ENCODE results near the gene CLIP4.
A peak's percentile ranks its signal among the peaks of the same experiment; 100 is the strongest.
"Not testable (repeated sequence)": the region's sequence is repeated elsewhere in the genome, so short reads cannot be mapped to it uniquely, and the experiment has no call there.

CLIP4 gene

DNA sequence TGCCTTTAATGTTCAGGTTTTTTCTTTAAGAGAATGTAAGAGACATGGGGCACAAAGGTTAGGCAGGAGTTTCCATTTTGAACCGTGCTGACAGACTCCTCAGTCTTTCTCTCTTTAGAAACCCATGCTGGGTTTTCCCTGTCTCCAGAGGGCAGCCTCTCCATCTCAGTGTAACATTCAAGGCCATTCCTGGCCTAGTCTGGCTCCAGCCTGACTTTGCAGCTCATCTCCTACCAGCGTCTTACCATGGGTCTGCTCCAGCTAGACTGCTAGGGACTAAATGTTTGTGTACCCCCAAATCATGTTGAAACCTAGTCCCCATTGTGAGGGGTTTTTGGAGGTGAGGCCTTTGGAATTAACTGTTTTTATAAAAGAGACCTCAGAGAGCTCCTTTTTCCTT lies 9.8 kb upstream of the CLIP4 start:
- no peak for DNase-seq

DNA sequence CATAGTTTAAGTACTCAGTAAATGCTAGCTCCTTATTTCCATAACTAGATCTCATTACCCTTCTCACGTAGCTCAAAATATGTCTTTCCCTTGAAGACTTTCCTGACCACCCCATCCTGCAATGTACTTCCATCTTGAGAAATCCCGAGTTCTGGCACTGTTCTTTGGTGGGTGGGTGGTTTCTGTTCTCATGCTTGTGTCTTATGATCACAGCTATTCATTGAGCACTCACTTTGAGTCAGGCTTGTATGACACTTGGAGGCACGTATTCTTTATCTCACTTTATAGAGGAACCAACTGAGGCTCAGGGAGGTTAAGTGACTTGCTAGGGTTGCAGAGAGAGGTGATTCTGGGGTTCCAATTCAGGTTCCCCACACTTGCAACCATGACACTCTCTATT lies 9.0 kb upstream of the CLIP4 start:
- DNase-seq: no peak

DNA sequence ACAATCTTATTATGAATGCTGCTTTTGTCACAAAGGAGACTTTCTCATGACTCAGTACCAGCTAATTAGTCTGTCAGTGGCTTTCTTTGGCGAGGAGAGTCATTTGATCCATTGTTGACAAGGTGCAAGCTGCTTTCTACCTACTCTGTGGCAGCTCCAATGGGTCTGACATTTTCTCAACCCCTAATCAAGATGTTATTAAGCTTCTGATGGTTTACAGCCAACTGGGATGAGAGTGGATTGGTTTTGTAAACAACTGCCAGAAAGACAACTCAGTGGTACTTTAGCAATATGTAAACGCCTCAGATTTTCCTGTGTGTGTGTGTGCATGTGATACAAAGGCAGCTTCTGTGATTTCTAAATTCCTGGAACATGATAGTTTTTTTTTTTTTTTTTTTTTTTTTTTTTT lies 8.2 kb upstream of the CLIP4 start:
- no peak for DNase-seq

DNA sequence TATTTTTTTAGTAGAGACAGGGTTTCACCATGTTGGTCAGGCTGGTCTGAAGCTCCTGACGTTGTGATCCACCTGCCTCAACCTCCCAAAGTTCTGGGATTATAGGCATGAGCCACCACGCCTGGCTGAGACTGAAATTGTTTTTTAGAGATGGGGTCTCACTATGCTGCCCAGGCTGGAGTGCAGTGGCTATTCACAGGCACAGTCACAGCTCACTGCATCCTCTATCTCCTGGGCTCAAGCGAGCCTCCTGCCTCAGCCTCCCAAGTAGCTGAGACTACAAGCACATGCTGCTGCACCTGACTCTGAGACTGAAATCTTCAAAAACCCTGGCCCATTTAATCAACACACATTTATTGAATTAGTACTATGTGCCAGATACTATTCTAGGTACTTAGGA lies 7.7 kb upstream of the CLIP4 start:
- DNase-seq: not testable (repeated sequence)

DNA sequence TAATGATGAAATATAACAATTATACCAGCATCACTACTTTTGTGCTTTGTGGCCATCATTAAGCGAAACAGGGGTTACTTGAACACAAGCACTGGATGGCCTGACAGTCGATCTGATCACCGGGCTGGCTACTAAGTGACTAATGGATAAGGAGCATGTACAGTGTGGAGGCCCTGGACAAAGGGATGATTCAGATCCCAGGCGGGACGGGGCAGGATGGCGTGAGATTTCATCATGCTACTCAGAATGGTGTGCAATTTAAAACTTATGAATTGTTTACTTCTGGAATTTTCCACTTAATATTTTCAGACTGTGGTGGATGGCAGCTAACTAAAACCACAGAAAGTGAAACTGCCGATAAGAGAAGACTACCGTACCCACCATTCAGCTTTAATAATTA lies 7.0 kb upstream of the CLIP4 start:
- no peak for DNase-seq

DNA sequence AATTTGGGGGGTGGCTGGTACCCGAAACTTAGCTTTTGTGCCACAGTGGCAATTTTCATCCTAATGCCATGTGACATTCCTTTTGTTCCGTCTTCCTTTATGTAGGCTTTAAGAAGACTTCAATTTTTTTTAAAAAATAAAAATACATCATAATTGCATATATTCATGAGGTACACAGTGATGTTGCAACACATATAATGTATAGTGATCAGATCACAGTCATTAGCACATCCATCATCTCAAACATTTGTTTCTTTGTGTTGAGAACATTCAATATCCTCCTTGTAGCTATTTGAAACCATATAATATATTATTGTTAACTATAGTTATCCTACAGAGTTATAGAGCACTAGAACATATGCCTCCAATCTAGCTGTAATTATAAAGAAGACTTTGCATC lies 6.0 kb upstream of the CLIP4 start:
- DNase-seq: no peak

DNA sequence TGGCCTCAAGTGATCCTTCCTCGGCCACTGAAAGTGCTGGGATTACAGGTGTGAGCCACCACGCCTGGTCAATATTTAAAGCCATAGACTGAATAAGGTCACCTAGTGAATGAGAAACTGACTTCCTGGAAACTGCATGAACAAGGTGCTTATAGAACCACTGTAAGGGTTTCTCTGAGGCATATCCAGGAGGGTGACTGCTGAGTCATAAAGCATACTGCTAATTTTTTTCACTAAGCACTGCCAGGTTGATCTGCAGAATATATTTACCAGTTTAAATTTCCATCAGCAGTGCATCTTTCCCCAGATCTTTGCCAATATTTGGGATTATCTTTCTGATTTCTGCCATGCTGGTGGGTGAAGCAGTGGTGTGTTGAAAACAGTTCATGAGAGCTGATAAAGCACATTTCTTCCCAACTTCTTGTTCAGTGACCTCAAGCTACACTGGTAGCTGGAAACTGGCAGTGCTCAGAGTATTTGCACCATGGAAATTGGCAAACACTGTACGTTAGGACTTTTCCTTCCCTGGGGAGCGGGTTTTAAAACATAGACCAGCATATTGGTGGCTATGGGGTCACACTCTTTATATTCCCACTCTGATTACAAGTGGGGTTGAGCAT lies 4.2 kb upstream of the CLIP4 start:
- DNase-seq: no peak

DNA sequence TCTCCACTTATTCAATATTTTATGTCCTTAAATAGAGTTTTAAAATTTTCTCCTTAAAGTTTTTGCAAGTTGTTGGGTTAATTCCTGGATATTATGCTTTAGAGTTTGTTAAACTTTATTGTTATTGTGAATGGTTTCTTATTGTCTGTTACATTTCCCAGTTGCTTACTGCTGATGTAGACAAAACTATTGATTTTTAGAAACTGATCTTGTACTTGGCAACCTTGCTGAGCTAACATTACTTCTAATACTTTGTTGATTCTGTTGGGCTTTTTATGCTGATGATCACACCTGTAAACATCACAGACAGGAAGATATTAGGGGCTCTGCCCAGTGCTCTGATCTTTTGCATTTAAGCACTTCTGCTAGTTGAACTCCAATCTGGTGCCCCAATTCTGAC lies 2.8 kb upstream of the CLIP4 start:
- DNase-seq: no peak

DNA sequence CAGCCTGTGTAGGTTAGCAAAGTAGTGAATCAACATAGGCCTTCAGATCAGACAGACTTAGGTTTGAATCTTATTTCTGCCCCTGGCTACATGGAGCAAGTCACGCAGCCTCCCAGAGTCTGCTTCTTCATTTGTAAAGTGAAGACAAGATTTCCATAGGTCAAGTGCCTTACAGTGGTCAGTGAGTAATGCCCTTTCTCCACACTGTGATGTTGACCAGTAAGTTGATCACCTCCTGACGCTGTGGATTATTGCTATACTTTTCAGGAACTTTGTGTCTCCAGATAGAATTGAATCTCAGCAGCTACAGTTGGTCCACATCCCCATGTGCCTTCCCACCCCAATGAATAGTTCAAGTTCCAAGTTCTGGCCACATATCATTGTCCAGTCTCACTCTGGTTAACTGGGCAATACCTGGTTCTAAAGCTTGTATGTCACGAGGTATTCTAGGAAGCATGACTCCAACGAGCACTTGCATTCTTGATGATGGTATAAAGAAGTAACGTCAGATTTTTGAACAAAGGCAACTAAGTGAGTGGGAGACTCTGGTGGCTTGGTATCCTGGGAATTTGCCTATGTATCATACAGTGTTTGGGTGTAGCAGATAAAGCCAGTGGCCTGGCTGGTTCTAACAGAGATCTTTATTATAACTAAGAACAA lies 2.1 kb upstream of the CLIP4 start:
- DNase-seq: no peak

DNA sequence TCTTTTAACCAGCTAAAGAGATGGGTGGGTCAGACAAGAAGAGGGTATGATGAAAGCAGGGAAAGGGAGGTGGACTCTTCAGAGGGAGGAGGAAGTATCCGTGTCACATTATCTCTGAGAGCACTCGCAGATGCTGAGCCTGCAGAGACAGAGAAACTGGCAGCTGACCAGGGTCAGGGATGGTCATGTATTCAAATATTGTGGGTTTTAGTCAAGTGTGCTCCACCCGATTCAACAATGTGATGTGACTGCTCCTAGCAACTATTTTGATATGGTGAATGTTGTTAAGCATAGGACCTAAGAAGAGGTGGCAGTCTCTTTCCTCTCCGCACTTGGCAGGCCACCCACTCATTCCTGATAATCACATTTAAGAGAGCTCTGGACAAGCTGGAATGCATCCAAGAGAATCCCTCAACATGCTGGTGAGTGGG lies 1.3 kb upstream of the CLIP4 start:
- no peak for DNase-seq

DNA sequence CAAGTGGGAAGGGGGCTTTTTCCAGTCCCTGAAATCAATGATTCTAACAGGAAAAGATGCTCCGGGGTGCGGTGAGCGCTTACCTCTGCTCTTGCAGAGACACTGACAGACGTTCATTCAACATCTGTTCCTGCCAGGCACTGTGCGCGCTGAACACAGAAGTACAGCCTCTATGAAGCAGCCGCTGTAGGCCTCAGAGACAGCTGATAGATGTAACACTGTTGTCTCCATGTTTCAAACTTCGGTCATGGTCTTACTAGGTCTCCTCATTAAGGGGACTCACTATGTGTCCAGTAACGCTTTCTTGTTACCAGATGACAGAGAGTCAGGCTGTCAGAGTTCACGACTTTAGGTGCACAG lies 649 bp upstream of the CLIP4 start:
- DNase-seq: no peak

DNA sequence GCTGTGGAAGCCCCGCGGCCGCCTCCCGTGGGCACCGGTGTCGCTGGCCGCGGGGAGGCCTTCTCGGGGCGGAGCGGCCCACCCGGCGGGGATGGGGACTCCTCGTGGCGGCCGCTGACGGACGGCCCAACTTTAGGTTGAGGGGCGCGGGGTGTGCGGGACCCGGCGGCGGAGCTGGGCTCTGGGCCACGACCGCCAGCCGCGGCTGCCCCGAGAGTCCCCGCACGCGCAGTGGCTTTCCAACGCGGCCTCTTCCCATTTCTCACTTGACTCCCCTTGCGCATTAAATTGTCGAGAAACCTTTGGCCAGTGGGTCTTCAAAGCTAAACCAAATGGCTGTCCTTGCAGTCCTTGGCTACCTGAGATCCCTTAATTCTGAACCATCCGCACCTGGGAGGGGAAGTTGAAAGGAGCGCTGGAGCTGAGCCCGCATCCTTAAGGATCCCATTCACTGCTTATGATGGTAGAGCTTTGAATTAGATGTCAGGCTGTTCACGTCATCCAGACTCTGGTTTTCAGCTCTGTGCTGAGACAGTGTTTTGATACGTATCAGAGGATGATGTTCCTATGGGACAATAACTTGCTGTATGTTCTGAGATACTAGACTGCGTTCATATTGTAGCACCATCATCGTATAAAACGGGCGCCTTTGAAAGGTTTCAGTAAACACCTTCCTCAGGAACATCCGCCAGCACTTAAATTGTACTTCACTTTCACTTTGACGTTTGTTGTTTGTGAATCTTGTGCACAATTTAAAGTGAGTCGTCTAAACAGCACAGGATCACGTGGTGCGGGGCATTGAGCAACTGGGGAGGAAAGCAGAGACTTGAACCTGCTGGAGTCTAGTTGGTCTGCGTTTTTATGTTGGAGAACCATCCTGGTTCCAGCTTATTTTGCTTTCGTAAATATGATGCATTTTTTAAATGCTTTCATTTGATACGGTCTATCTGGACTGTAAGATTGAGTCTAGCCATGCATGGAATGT lies 874 bp downstream of the CLIP4 start:
- DNase-seq: peak; percentile 82

DNA sequence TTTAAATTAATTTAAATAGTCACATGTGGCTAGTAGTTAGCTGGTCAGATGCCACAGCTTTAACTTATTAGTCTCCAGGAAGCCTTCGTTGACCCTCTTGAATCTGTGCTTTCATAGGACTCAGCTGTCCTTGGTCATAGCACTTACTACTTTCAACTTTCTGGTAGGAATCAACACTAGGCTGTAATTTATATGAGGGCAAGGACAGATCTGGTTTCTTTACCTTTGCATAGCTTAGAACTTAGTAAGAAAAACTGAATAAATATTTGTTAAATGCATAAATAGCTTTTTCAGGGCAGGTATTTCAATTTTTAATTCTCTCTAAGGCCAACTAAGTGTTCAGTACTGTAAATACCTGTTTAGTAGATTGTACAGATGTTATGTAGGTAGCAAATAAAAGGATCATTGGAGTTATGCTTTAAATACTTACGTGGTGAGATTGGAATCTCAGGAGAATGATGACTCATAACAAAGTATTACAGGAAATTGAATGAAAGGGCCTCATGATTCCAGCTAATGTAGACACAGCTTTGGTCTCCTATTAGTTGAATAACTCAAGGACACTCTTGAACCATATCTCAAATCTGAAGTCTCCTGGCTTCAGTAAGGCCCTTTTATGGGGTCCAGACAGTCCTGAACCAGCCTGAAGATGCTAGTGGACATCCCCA lies 2.6 kb downstream of the CLIP4 start:
- DNase-seq: no peak

DNA sequence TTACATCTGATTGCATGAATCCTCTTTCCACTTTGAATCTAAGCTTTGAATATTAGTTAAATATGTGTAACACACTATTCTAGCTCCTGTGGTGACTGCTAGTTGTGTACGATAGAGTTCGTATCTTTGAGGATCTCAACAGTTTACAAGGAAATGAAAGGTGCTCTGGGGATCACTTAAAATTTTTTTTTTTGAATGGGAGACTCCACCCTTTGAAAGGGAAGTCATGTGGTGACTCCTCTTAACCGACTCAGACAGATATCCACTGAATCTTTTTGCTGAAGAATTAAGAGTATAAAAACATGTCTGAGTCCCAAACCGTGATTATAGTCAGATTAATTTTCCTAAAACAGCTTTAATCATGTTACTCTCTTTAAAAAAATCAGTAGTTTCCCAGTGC lies 4.0 kb downstream of the CLIP4 start:
- no peak for DNase-seq

DNA sequence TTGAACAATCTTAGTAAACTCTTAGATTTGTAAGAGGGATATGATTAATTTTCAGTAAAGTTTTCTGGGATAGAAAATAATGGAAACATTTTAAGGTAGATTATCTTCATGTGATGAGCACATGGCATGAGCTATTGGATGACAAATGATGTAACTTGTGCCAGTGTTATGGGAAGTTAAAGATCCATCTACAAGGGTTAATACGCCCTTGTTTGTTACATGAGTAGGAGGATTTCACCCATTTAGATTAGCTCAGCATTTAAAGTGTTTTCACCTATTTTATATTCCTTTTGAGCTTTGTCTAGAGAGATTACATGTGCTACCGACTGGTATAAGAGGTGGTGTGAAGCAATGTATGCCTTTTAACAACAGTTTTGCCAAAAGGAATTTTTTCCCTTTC lies 5.6 kb downstream of the CLIP4 start:
- DNase-seq: no peak

DNA sequence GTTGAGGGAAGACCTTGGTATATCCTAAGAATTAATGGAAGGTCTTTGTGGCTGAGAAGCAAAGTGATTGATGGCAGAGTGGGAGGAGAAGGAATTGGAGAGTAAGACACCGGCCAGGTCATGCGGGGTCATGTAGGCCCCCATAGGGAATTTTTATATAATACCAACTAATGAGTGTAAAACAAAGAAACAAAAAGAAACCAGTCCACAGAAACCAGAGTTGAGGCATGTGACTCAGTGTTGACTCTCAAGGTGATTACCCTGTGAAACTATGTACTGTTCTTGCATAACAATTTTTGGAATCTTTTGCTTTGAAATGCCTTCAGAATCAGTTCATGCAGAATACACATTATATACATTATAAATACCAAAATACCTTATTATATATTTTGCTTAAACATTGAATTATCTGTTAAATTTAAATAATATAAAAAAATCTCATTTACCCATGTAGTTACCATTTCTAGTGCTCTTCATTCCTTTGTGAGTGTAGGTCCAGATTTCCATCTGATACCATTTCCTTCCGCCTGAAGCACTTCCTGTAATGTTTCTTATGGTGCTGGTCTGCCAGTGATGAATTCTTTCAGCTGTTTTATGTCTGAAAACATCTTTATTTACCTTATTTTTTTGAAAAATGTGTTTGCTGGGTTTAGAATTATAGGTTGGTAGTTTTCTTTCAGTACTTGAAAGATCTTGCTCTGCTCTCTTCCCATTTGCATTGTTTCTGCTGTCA lies 8.6 kb downstream of the CLIP4 start:
- DNase-seq: no peak

DNA sequence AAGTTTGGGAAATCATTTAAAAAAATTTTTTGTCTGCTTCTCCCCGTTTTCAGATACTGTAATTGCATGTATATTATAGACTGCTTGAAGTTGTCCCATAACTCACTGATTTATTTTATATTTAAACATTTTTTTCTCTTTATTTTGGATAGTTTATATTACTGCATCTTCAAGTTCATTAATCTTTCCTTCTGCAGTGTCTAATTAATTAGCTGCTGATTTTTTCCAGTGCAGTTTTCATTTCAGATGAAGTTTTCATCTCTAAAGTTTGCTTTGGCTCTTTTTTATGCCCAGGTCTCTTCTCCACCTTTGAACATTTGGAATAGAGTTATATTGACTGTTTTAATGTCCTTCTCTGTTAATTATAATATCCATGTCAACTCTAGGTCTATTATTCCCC lies 9.3 kb downstream of the CLIP4 start:
- DNase-seq: no peak

DNA sequence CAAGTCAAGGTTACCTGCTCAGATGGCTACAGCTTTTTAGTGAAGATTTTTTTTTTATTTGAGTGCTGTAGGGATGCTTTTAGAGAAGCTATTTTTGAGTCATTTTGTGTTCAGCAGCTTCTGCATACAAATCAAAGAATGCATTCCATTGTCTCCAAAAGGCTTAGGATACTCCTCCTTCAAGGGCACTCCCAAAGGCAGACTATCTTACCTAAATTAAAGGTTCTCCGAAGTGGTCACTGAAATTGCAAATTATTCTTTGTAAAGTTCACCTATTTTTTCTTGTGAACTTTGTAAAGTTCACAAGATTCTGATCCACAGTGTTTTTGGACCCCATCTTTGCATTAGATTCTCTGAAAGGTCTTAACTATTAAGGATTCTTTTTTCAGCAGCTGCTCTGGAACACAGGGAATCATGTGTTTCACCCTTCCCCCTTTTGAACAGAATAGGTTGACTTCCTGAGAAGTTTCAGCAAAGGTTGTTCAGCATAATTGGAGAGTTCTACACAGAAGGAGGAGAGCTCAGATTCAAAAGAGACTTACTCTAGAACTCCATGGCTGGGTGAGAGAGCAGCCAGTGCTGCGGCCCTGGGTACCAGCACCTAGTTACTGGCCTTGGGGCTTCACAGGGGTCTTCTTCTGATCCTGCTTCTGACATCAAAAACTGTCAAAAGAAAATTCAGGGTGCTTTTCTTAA lies 14.5 kb downstream of the CLIP4 start:
- DNase-seq: no peak

DNA sequence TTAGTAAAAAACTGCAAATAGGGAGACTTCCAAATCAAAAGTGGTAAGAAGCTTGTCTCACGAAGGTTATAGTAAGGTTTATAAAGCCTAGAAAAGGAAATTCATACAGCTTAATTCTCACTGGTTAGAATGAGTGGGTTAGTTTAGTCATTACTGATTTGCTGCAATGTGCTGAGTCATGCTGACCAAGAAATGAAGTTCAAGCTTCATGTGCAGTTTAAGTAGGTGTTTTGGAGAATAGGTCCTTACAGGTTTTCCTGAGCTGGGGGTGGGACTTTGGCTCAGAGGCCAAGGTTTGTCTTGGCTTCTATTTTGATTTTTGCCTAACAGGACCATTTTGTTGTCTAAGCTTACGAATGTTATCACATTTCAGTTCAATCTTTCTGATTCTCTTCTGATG lies 15.1 kb downstream of the CLIP4 start:
- DNase-seq: no peak

DNA sequence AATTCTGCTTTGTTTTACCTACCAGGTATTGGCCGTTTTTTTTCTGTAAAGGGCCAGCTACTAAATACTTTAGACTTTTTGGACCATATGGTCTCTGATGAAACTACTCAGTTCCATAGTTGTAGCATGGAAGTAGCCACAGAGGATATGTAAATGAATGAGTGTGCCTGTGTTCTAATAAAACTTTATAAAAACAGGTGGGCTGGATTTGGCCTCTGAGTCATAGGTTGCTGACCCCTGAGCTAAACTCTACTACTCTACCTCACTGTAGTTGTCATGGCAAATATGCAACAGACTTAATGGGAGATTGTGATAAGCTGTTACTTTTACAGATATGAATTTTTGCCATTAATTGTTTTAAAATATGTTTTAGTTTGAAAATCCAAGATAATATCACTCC lies 19.7 kb downstream of the CLIP4 start:
- DNase-seq: no peak

DNA sequence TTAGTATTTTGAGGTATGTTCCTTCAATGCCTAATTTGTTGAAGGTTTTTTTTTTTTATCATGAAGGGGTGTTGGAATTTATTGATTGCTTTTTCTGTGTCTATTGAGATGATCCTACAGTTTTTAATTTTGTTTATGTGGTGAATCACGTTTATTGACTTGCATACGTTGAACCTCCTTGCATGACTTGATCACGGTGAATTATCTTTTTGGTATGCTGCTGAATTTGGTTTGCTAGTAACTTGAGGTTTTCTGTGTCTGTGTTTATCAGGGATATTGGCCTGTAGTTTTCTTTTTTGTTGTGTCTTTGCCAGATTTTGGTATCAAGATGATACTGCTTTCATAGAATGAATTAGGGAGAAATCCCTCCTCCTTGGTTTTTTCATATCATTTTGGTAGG lies 23.9 kb downstream of the CLIP4 start:
- DNase-seq: no peak

DNA sequence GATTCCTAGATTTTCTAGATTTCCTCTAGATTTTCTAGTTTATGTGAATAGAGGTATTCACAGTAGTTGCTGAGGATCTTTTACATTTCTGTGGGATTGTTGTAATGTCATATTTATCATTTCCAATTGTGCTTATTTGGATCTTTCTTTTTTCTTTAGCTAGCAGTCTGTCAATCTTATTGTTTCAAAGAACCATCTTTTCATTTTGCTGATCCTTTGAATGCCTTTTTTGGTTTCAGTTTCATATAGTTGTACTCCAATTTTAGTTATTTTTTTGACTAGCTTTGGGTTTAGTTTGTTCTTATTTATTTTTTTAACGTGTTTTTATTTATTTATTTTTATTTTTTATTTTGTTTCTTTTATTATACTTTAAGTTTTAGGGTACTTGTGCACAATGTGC lies 24.5 kb downstream of the CLIP4 start:
- no peak for DNase-seq

Data from retina (tissue), 1 donor.